ENCODE measurements around the gene UGT2A3. TPM values are rescaled to one million over a fixed set of nuclear protein-coding genes. Genes with fewer than 3 reads are reported as not detected.

UGT2A3 gene
- total RNA-seq, 4 donors from 2014 or later, result 0.23 TPM; not detected in 3

DNA sequence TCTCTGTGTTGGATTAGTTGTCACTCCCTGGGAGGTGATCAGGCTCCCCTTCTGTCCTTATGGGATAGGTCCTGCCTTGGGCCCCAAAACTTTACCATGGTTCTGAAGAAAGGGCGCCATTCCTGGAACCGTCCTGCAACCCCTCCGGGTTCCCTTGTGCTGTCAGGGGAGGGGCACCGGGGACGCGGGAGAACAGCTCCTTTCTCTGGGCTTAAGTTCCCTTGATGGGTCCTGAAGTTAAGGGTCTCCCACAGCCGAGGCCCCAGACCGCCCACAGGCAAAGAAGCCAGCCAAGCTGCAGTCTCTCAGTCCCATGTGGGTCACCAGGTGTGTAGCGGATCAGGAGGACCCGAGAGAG is 44.8 kb downstream of the UGT2A3 start:
- Histone ChIP-seq H3K36me3 (no peaks in the 10 kb centered on the region), H3K4me1 (peaks cover 0 to 14% (median 0%) of the 10 kb centered on the region in 3 donors), H3K9me3 (no peaks in the 10 kb centered on the region), H3K4me3 (no peak overlapping the region), H3K27ac (peak overlapping the region in 1 of 4 donors; percentile 41), H3K27me3 (no peaks in the 10 kb centered on the region)
- TF ChIP-seq POLR2A (IDR thresholded peaks at IDR 0.05) (no peak), POLR2AphosphoS5 (IDR thresholded peaks at IDR 0.05) (no peak), CTCF (IDR thresholded peaks at IDR 0.05) (no peak), EP300 (IDR thresholded peaks at IDR 0.05) (no peak)
- ATAC-seq, result peak; percentile 25
- 80% methylated on average over 2 of the region's 10 CpGs; no CpG with 5 or more reads in 1 of the 2 donors for WGBS, 2 donors (ENCODE audit: low coverage in 1 of 2)

- H3K36me3 ChIP-seq, result no peaks in the 10 kb centered on the region
- H3K27me3 ChIP-seq, result no peaks in the 10 kb centered on the region
- H3K4me3 ChIP-seq, result peak overlapping the region in 1 of 2 donors; percentile 14
- ATAC-seq, result peak; percentile 56
- 38 to 47% methylated on average over 4 to 16 of the region's 16 CpGs for WGBS, 2 donors (ENCODE audit: low coverage in 1 of 2)
- TF ChIP-seq CTCF (IDR thresholded peaks at IDR 0.05) (no peak), POLR2A (IDR thresholded peaks at IDR 0.05) (no peak), EP300 (IDR thresholded peaks at IDR 0.05) (no peak), POLR2AphosphoS5 (IDR thresholded peaks at IDR 0.05) (no peak)
- H3K27ac ChIP-seq, result peak overlapping the region in 2 of 4 donors; percentile 23 to 41
- no peaks in the 10 kb centered on the region for H3K9me3 ChIP-seq
- H3K4me1 ChIP-seq, result peaks cover 0 to 14% (median 0%) of the 10 kb centered on the region in 3 donors
Observed at GRCh38 chr4:68905939-68906779, 45.4 kb downstream of the UGT2A3 start.

- Histone ChIP-seq H3K27ac (peak overlapping the region in 1 of 4 donors; percentile 23), H3K4me1 (peaks cover 0 to 14% (median 0%) of the 10 kb centered on the region in 3 donors), H3K9me3 (no peaks in the 10 kb centered on the region), H3K27me3 (no peaks in the 10 kb centered on the region), H3K36me3 (no peaks in the 10 kb centered on the region), H3K4me3 (peak overlapping the region in 1 of 2 donors; percentile 14)
- WGBS, 2 donors (ENCODE audit: low coverage in 1 of 2), result 29 to 64% methylated on average over 1 to 2 of the region's 2 CpGs
- ATAC-seq, result no peak
- TF ChIP-seq POLR2A (IDR thresholded peaks at IDR 0.05) (no peak), CTCF (IDR thresholded peaks at IDR 0.05) (no peak), EP300 (IDR thresholded peaks at IDR 0.05) (no peak), POLR2AphosphoS5 (IDR thresholded peaks at IDR 0.05) (no peak)
Observed at GRCh38 chr4:68905598-68905938, 46.0 kb downstream of the UGT2A3 start.

- WGBS, 2 donors (ENCODE audit: low coverage in 1 of 2), result 51 to 86% methylated on average over 1 to 5 of the region's 6 CpGs
- TF ChIP-seq CTCF (IDR thresholded peaks at IDR 0.05) (no peak), POLR2A (IDR thresholded peaks at IDR 0.05) (no peak), EP300 (IDR thresholded peaks at IDR 0.05) (no peak), POLR2AphosphoS5 (IDR thresholded peaks at IDR 0.05) (no peak)
- no peak overlapping the region for H3K27ac ChIP-seq
- H3K4me1 ChIP-seq, result peaks cover 0 to 14% (median 0%) of the 10 kb centered on the region in 3 donors
- H3K36me3 ChIP-seq, result no peaks in the 10 kb centered on the region
- ATAC-seq, result no peak
- H3K9me3 ChIP-seq, result no peaks in the 10 kb centered on the region
- no peaks in the 10 kb centered on the region for H3K27me3 ChIP-seq
- no peak overlapping the region for H3K4me3 ChIP-seq
Observed at GRCh38 chr4:68904786-68905185, 46.8 kb downstream of the UGT2A3 start.

- no peaks in the 10 kb centered on the region for H3K4me1 ChIP-seq
- H3K4me3 ChIP-seq, result no peak overlapping the region
- no peaks in the 10 kb centered on the region for H3K9me3 ChIP-seq
- 27 to 40% methylated on average over 1 of the region's 1 CpG for WGBS, 2 donors (ENCODE audit: low coverage in 1 of 2)
- H3K36me3 ChIP-seq, result no peaks in the 10 kb centered on the region
- TF ChIP-seq POLR2AphosphoS5 (IDR thresholded peaks at IDR 0.05) (no peak), POLR2A (IDR thresholded peaks at IDR 0.05) (no peak), CTCF (IDR thresholded peaks at IDR 0.05) (no peak), EP300 (IDR thresholded peaks at IDR 0.05) (no peak)
- H3K27me3 ChIP-seq, result no peaks in the 10 kb centered on the region
- H3K27ac ChIP-seq, result no peak overlapping the region
- ATAC-seq, result no peak
Observed at GRCh38 chr4:68896749-68897148, 54.9 kb downstream of the UGT2A3 start.
